ENCODE measurements around the gene IP6K1. TPM values are rescaled to one million over a fixed set of nuclear protein-coding genes. Genes with fewer than 3 reads are reported as not detected.

The IP6K1 gene
- total RNA-seq, 1 donor from 2014 or later: 56.4 TPM

DNA sequence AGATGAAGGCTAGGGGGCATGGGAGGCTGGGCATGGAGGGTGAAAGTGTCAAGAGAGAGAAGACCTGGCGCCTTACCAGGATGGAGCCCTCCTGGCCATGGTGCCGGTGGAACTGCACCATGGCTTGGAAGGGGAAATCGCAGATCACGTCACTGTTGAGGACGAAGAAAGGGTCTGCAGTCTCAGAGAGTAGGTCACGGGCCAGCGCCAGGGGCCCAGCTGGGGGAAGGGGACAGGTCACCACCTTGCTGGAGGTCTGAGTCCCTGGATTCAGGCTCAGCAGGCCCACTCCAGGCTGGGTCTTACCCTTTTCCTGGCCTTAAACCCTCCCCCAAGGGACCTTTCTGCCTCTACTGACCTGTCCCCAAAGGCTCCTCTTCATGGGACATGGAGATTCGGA, 63.4 kb downstream of the IP6K1 start:
- H3K36me3 Mint-ChIP-seq (ENCODE audit: low read depth, unreplicated experiment): peaks cover 4% of the 10 kb centered on the region

DNA sequence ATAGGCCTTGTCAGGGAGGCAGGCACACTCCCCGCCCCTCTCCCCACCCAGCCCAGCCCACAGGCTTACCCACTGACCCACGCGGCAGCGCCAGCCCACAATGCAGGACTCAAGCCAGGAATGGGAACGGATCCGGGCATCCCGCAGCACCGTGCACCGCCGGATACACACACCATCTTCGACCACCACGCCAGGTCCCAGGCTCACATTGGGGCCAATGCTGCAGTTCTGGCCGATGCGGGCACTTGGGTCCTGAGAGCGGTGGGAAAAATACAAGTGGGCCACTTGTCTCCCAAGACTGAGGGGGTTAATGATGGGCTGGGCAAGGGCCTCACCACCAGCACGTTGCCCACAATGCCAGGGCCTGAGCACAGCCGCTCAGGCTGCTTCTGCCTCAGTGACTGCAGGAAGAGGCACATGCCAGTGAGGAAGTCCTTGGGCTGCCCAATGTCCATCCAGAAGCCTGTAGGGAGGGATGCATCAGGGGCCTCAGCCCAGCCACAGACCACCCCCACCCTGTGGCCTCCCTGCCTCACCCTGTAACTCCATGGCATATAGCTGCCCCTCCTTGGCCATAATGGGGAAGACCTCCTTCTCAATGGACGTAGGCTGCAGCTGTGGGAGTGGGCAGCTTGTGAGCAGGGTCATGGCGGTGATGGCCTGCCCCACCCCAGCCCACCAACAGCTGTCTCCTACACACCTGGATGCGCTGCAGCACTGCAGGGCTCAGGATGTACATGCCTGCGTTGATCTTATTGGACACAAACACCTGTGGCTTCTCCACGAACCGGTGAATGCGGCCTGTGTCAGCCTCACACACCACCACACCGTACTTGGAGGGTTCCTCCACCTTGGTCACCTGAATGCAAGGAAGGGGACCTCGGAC, 64.2 kb downstream of the IP6K1 start:
- Mint-ChIP-seq H3K27me3 (ENCODE audit: unreplicated experiment) (peaks cover 22% of the 10 kb centered on the region), H3K36me3 (ENCODE audit: low read depth, unreplicated experiment) (peaks cover 4% of the 10 kb centered on the region), H3K4me1 (ENCODE audit: unreplicated experiment) (peaks cover 14% of the 10 kb centered on the region), H3K9me3 (ENCODE audit: unreplicated experiment) (no peaks in the 10 kb centered on the region), H3K4me3 (ENCODE audit: unreplicated experiment) (peak overlapping the region; percentile 96), H3K27ac (ENCODE audit: unreplicated experiment) (peak overlapping the region; percentile 57)
- TF ChIP-seq CTCF (IDR thresholded peaks at IDR 0.05; ENCODE audit: unreplicated experiment): no peak
- DNase-seq (ENCODE audit: low spot score): no peak

More for the DNA sequence above, 63.4 kb downstream of the IP6K1 start:
- no peak for DNase-seq (ENCODE audit: low spot score)
- H3K27ac Mint-ChIP-seq (ENCODE audit: unreplicated experiment): peak overlapping the region; percentile 93
- H3K9me3 Mint-ChIP-seq (ENCODE audit: unreplicated experiment): no peaks in the 10 kb centered on the region
- H3K27me3 Mint-ChIP-seq (ENCODE audit: unreplicated experiment): peaks cover 22% of the 10 kb centered on the region
- peak overlapping the region; percentile 96 for H3K4me3 Mint-ChIP-seq (ENCODE audit: unreplicated experiment)
- peaks cover 9% of the 10 kb centered on the region for H3K4me1 Mint-ChIP-seq (ENCODE audit: unreplicated experiment)
- TF ChIP-seq CTCF (IDR thresholded peaks at IDR 0.05; ENCODE audit: unreplicated experiment): no peak

DNA sequence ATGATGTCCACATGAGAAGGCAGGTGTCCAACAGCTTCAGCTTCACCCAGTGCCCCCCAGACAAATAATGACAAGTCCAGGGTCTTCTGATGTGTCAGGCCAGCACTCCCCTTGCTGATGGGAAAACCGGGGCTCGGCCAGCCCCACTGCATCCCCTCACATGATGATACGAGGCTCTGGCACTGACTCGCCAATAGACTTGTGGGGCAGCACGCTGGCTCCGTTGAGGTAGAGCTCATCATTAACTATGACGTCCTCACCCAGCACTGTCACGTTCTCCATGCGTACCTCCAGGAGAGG, 64.8 kb downstream of the IP6K1 start:
- Mint-ChIP-seq H3K4me1 (ENCODE audit: unreplicated experiment) (peaks cover 14% of the 10 kb centered on the region), H3K27me3 (ENCODE audit: unreplicated experiment) (peaks cover 22% of the 10 kb centered on the region), H3K36me3 (ENCODE audit: low read depth, unreplicated experiment) (peaks cover 4% of the 10 kb centered on the region), H3K9me3 (ENCODE audit: unreplicated experiment) (no peaks in the 10 kb centered on the region), H3K4me3 (ENCODE audit: unreplicated experiment) (no peak overlapping the region), H3K27ac (ENCODE audit: unreplicated experiment) (peak overlapping the region; percentile 20)
- no peak for DNase-seq (ENCODE audit: low spot score)
- TF ChIP-seq CTCF (IDR thresholded peaks at IDR 0.05; ENCODE audit: unreplicated experiment): no peak

- H3K4me3 Mint-ChIP-seq (ENCODE audit: unreplicated experiment): peak overlapping the region; percentile 73
- peaks cover 14% of the 10 kb centered on the region for H3K4me1 Mint-ChIP-seq (ENCODE audit: unreplicated experiment)
- peak overlapping the region; percentile 20 for H3K27ac Mint-ChIP-seq (ENCODE audit: unreplicated experiment)
- no peaks in the 10 kb centered on the region for H3K9me3 Mint-ChIP-seq (ENCODE audit: unreplicated experiment)
- peaks cover 23% of the 10 kb centered on the region for H3K27me3 Mint-ChIP-seq (ENCODE audit: unreplicated experiment)
- no peak for TF ChIP-seq CTCF (IDR thresholded peaks at IDR 0.05; ENCODE audit: unreplicated experiment)
- H3K36me3 Mint-ChIP-seq (ENCODE audit: low read depth, unreplicated experiment): peaks cover 4% of the 10 kb centered on the region
- DNase-seq (ENCODE audit: low spot score): no peak
Observed at GRCh38 chr3:49720855-49721595, 65.3 kb downstream of the IP6K1 start.
